GM13976 (cell line): ENCODE measurements around the gene PAQR9.
A peak's percentile ranks its signal among the peaks of the same experiment; 100 is the strongest.

Experiments used
- DNase-seq: peaks from one replicate; pipeline ENCODE4 v3.0.0; 2012; ENCODE audit warnings: low spot score
- in situ Hi-C: fragments of 300-500 bp; cut with MboI; formaldehyde crosslinking; loops from one replicate; pipeline ENCODE4 v1.12.0; 2022; ENCODE audit warnings: low sequenced_read_pairs, mixed read lengths, inconsistent platforms; ENCODE audit not compliant: unreplicated experiment
- TF ChIP-seq, protein P1 (sequence below): IDR thresholded peaks from 2 replicates; pipeline ENCODE4 v1.5.1; 2012; ENCODE audit warnings: borderline replicate concordance, mild to moderate bottlenecking; ENCODE audit not compliant: insufficient read depth; ENCODE audit errors: extremely low read depth, missing control alignments, control extremely low read depth

PAQR9 gene

DNA sequence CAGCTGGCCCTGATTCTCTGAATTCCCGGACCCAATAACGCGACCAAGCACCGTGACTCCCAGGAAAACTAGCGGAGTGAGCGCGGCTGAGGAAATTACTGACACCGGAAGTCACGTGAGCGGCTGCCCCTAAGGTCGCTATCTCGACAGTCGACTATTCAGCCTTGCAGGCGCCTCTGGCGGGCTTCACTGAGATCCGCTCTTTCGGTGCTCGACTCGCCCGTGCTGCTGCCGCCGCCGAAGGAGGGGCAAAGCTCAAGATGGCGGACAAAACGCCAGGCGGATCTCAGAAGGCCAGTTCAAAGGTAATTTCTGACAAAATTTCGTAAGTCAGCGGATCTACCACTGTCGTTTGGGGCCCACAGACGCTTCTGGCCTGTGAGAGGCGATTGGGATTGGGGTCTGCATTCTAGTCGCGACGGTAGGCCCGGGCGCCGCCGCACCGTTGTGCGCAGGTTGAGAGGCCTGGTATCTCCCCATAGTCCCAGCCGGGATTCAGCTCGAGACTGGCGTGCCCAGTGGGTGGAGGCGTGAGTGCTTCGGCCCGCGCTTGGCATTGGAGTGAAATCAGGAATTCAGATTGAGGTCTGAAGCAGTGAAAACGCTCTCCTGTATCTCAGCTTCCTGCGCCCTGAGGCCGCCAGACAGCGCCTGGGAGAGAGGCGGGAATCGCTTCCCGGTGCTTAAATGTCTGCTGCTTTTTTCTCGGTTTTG, 38.1 kb upstream of the PAQR9 start, which contains the start of gene U2SURP:
U2SURP (plus strand) TSS at position 202 of the 714 bp plus-strand sequence; CDS start at position 261, 59 bp downstream.
- peak; percentile 95 for DNase-seq
- TF ChIP-seq, protein P1, sequence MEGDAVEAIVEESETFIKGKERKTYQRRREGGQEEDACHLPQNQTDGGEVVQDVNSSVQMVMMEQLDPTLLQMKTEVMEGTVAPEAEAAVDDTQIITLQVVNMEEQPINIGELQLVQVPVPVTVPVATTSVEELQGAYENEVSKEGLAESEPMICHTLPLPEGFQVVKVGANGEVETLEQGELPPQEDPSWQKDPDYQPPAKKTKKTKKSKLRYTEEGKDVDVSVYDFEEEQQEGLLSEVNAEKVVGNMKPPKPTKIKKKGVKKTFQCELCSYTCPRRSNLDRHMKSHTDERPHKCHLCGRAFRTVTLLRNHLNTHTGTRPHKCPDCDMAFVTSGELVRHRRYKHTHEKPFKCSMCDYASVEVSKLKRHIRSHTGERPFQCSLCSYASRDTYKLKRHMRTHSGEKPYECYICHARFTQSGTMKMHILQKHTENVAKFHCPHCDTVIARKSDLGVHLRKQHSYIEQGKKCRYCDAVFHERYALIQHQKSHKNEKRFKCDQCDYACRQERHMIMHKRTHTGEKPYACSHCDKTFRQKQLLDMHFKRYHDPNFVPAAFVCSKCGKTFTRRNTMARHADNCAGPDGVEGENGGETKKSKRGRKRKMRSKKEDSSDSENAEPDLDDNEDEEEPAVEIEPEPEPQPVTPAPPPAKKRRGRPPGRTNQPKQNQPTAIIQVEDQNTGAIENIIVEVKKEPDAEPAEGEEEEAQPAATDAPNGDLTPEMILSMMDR: no peak
- in situ Hi-C loops: no loop called here

DNA sequence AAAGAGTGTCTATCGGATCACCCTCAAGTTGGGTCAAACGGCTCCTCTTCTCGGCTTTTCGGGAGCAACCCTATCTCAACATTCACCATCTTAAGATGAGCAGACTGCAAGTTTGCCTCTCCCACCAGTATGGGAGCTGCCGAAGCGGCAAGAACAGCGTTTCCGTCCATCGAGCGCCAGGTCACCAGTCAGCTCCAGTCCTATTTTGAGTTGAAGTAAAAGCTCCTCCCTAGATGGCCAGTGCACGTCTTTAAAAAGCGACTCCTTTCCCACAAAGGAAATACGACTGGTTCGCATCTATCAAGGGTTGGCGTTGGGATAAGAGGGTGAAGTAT, 37.5 kb upstream of the PAQR9 start:
- in situ Hi-C loops: no loop called here
- DNase-seq: peak; percentile 86
- TF ChIP-seq, protein P1: no peak

DNA sequence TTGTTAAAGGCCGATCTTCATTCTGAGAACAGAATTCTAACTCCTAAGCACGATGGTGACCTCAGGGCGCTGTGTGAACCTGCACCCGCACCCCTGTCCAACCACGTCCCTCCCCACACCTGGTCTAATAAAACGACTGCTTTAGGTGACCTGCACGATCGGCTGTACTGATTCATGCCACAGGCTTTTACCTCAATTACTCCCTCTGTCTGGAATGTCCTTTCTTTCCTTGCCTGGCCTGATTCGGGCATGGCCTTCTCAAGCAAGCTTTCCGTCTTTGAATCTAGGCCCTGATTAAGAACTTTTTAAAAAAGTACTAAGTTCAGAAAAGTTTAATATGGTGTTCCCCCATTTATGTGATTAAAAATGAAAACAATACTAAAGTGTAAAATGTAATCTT, 37.1 kb upstream of the PAQR9 start:
- TF ChIP-seq, protein P1: no peak

DNA sequence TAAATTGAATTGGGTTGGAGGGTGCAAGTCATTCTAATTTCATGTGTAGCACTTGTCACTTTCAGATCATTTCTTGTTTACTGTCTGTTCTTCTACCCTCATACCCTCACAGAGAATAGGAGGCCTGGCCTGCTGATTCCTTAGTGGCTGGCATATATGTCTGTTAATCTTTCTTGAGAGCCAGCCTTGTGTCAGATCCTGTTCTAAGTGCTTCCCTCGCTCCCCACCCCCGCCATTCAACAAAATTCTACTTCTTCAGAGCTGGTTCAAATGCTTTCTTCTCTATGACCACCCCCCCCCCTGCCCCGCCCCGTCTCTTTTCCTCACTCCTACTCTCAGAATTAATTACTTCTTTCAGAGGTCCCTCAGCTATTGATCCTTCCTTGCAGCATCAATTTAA, 36.4 kb upstream of the PAQR9 start:
- TF ChIP-seq, protein P1: no peak
- in situ Hi-C loops: loop anchor here (10.0 kb wide), 2 partner anchors 165 to 425 kb away; partner anchors contain the start of gene ATR
- DNase-seq: no peak

More for the DNA sequence above, 37.1 kb upstream of the PAQR9 start:
- in situ Hi-C loops: no loop called here
- DNase-seq: no peak

DNA sequence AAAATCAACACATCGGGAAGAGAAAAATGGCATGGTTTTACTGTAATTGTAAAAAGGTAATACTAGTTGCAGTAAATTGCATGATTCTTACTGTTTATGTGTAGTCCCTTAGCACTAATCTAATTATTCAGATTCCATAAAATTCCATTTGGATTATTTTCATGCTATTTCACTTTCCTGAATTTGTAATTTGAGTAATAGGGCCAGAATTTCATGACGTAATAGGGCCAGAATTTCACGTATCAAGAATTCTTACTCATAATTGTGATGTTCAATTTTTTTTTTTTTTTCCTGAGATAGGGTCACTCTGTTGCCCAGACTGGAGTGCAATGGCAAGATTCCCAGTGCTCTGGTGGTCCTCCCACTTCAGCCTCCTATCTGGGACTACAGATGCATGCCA, 35.0 kb upstream of the PAQR9 start:
- in situ Hi-C loops: loop anchor here (10.0 kb wide), 2 partner anchors 164 to 424 kb away; partner anchors contain the start of gene ATR
- no peak for DNase-seq
- TF ChIP-seq, protein P1: no peak

DNA sequence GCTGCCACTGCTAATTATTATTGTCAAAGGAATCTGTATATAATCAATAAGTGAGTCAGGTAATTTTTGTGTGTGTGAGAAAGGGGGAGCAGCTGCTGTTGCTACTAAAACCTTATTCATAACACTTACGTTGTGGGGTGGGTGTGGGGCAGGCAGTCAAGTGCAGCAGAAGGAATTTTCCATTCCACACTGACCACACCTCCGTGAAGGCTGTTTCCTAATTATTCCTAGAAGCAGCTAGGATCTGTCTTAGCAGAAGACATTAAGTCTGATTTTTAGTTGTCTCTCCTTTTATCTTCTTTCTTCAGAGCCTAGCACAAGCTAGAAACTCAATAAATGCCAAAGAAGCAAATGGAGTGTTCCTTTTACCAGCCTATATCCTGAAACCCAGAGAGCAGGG, 33.9 kb upstream of the PAQR9 start:
- in situ Hi-C loops: loop anchor here (10.0 kb wide), 2 partner anchors 163 to 423 kb away; partner anchors contain the start of gene ATR

More for the DNA sequence above, 33.9 kb upstream of the PAQR9 start:
- TF ChIP-seq, protein P1: no peak
- no peak for DNase-seq
